ENCODE data around the gene MCCC2.
"Not testable (repeated sequence)": the region's sequence is repeated elsewhere in the genome, so short reads cannot be mapped to it uniquely, and the experiment has no call there.

The MCCC2 gene

DNA sequence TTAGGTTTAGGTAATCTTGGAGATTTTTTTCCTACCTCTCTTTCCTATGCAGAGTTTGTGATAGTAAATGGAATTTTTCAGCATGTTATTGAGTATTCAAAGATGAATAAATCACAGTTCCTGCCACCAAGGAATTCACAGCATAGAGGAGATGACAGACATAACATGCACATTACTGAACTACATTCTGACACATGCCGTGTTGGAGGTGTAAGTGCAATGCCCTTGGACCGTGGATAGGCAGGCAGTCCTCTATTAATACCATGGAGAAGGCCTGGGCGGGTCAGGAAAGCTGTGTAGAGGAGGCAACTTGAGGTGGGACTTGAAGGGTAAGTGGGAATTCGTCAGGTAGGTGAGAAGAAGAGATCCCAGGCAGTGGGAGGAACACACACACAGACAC, 43.9 kb downstream of the MCCC2 start:
- no peaks in the 10 kb centered on the region for H3K9me3 ChIP-seq (ENCODE audit: control insufficient read depth, low read length)
- H3K27me3 ChIP-seq (ENCODE audit: control insufficient read depth, insufficient read depth, low read length, poor library complexity, severe bottlenecking), result no peaks in the 10 kb centered on the region
- H3K4me3 ChIP-seq (ENCODE audit: insufficient read depth, low read depth, low read length), result no peak overlapping the region
- H3K4me1 ChIP-seq (ENCODE audit: control insufficient read depth, insufficient read depth, low read length), result no peaks in the 10 kb centered on the region
- 93 to 97% methylated on average over 4 of the region's 4 CpGs for WGBS, 2 experiments
- H3K36me3 ChIP-seq (ENCODE audit: control insufficient read depth, insufficient read depth, low read length), result no peaks in the 10 kb centered on the region
- H3K27ac ChIP-seq (ENCODE audit: insufficient read depth, low read depth, low read length, poor library complexity, severe bottlenecking), result no peak overlapping the region

DNA sequence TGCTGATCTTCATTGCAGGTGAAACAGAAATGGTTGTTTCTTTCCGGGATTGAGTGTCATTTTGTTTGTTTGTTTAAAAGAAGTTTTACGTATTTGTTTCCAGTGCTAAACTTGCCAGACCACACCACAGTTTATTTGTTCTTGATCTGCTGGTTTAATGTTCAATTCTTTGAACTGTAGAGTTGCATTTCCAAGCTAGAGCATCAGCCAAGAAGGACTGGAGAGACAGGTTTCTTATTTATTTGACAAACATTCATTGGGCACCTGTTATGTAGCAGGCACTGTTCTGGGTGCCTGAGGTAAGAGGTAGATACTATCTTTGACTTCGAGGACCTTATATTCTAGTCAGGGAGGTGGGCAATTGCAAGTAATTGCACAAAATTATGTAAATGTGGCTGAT, 45.0 kb downstream of the MCCC2 start:
- Histone ChIP-seq H3K4me3 (ENCODE audit: insufficient read depth, low read depth, low read length) (no peak overlapping the region), H3K9me3 (ENCODE audit: control insufficient read depth, low read length) (no peaks in the 10 kb centered on the region), H3K27ac (ENCODE audit: insufficient read depth, low read depth, low read length, poor library complexity, severe bottlenecking) (no peak overlapping the region), H3K4me1 (ENCODE audit: control insufficient read depth, insufficient read depth, low read length) (no peaks in the 10 kb centered on the region), H3K36me3 (ENCODE audit: control insufficient read depth, insufficient read depth, low read length) (no peaks in the 10 kb centered on the region), H3K27me3 (ENCODE audit: control insufficient read depth, insufficient read depth, low read length, poor library complexity, severe bottlenecking) (no peaks in the 10 kb centered on the region)
- 91 to 95% methylated on average over 3 of the region's 3 CpGs for WGBS, 2 experiments

DNA sequence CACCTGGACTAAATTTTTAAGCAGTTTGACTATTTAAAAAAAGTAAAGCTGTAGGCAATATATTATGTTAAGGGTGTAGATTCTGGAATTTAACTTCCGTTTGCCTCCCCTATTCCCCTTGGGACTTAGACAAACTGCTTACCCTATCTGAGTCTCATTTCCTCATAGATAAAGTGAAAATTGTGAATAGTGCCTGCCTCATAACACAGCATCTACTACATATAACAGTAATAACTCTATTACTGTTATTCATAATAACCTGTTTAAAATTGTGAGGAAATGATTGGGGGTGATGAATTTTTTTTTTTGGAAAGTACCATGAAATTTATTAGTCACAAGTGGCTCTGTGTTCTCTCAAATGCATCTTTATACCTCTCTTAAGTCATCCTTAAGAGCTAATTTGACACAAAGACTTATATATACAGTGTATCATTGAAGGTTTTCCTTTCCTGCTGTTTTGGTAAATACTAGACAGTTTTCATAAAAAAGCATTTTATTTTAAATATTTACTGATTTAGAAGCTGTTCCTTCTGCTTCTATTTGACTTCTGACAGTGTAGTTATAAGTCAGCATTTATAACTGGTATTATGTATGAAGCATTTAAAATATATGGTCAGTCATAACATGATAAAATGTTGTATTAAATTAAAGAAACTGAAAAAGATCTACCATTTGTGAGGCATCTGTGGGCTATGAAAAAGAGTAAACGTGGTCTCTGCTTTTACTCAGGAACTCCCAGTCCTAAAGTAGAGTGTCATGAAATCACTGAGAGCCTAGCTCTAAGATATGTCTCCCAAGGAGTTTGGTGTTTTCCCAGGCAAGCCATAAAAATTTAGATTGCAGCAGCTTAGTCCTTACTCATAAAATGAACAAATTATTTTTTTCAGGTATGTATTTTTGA, 46.4 kb downstream of the MCCC2 start:
- no peaks in the 10 kb centered on the region for H3K4me1 ChIP-seq (ENCODE audit: control insufficient read depth, insufficient read depth, low read length)
- H3K9me3 ChIP-seq (ENCODE audit: control insufficient read depth, low read length), result no peaks in the 10 kb centered on the region
- H3K4me3 ChIP-seq (ENCODE audit: insufficient read depth, low read depth, low read length), result no peak overlapping the region
- no peaks in the 10 kb centered on the region for H3K27me3 ChIP-seq (ENCODE audit: control insufficient read depth, insufficient read depth, low read length, poor library complexity, severe bottlenecking)
- H3K36me3 ChIP-seq (ENCODE audit: control insufficient read depth, insufficient read depth, low read length), result peaks cover 9% of the 10 kb centered on the region
- WGBS, 2 experiments, result 98 to 100% methylated on average over 1 to 2 of the region's 2 CpGs
- no peak overlapping the region for H3K27ac ChIP-seq (ENCODE audit: insufficient read depth, low read depth, low read length, poor library complexity, severe bottlenecking)

DNA sequence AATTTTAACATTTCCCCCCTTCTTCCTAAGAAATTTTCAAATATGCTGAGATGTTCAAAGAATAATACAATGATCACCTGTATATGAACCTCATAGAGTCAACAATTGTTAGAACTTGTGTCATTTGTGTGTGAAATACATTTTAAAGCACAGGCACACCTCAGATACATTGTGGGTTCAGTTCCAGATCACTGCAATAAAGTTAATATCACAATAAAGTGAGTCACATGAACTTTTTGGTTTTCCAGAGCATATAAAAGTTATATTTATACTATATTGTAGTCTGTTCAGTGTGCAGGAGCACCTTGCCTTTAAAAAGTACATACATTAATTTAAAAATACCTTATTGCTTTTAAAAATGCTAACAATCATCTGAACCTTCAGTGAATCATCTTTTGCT, 50.0 kb downstream of the MCCC2 start:
- H3K27ac ChIP-seq (ENCODE audit: insufficient read depth, low read depth, low read length, poor library complexity, severe bottlenecking), result no peak overlapping the region
- no peaks in the 10 kb centered on the region for H3K4me1 ChIP-seq (ENCODE audit: control insufficient read depth, insufficient read depth, low read length)
- H3K4me3 ChIP-seq (ENCODE audit: insufficient read depth, low read depth, low read length), result no peak overlapping the region
- H3K9me3 ChIP-seq (ENCODE audit: control insufficient read depth, low read length), result no peaks in the 10 kb centered on the region
- peaks cover 9% of the 10 kb centered on the region for H3K36me3 ChIP-seq (ENCODE audit: control insufficient read depth, insufficient read depth, low read length)
- H3K27me3 ChIP-seq (ENCODE audit: control insufficient read depth, insufficient read depth, low read length, poor library complexity, severe bottlenecking), result no peaks in the 10 kb centered on the region

DNA sequence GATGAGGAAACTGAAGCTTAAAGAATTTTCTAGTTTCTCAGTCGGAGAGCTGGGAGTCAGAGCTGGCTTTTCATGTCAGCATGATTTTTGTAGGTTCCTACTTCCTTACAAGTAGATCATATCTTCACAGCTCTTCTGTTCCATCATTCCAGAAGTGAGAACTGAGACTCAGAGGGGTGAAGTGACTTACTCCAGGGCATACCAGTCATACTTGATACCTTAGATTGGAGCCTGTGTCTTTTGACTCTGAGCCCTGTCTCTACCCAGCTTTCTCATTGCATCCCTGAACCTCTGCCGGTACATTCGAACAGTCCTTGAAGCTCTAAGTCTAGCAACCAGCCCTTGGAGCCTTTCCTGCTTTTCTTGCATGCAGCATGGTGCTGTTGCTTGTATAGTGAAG, 53.3 kb downstream of the MCCC2 start:
- WGBS, 2 experiments, result 93 to 100% methylated on average over 3 of the region's 3 CpGs
- Histone ChIP-seq H3K4me3 (ENCODE audit: insufficient read depth, low read depth, low read length) (no peak overlapping the region), H3K36me3 (ENCODE audit: control insufficient read depth, insufficient read depth, low read length) (peaks cover 9% of the 10 kb centered on the region)

DNA sequence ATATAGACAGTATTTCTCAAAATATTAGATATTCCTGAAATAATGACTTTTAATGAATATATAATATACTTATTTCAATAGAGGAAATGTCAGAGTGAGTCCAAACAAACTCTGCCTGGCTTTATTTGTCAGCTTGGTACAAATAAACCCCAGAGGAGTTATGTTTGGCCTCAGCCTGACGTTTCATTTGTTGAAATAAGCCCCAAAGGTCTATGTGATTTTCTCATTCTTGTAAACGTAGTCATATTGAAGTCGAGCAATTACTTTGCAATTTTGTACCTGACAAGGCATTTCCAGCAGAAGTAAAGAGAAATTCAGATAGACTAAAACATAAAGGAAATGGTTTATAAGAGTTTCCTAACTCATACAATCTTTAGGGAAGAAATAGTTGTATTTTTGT, 57.9 kb downstream of the MCCC2 start:
- Histone ChIP-seq H3K36me3 (ENCODE audit: control insufficient read depth, insufficient read depth, low read length) (peaks cover 11% of the 10 kb centered on the region), H3K4me3 (ENCODE audit: insufficient read depth, low read depth, low read length) (no peak overlapping the region), H3K4me1 (ENCODE audit: control insufficient read depth, insufficient read depth, low read length) (no peaks in the 10 kb centered on the region), H3K9me3 (ENCODE audit: control insufficient read depth, low read length) (no peaks in the 10 kb centered on the region), H3K27ac (ENCODE audit: insufficient read depth, low read depth, low read length, poor library complexity, severe bottlenecking) (no peak overlapping the region), H3K27me3 (ENCODE audit: control insufficient read depth, insufficient read depth, low read length, poor library complexity, severe bottlenecking) (no peaks in the 10 kb centered on the region)
- 92 to 97% methylated on average over 3 of the region's 3 CpGs for WGBS, 2 experiments

More for the DNA sequence above, 53.3 kb downstream of the MCCC2 start:
- no peak overlapping the region for H3K27ac ChIP-seq (ENCODE audit: insufficient read depth, low read depth, low read length, poor library complexity, severe bottlenecking)
- no peaks in the 10 kb centered on the region for H3K4me1 ChIP-seq (ENCODE audit: control insufficient read depth, insufficient read depth, low read length)
- H3K9me3 ChIP-seq (ENCODE audit: control insufficient read depth, low read length), result no peaks in the 10 kb centered on the region
- no peaks in the 10 kb centered on the region for H3K27me3 ChIP-seq (ENCODE audit: control insufficient read depth, insufficient read depth, low read length, poor library complexity, severe bottlenecking)

DNA sequence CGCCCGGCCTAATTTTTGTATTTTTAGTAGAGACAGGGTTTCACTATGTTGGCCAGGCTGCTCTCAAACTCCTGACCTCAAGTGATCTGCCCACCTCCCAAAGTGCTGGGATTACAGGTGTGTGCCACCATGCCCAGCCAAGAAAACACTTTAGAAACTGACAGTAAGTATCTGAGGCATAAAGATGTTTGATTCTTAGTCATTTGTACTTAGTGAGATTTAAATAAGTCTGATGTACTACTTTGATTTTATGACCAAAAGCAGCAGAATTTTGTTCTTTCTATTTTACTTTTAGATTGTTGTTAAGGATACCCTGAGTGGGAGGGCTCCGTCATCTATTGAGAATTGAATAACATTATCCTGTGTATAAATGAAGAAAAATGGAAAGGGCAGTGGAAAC, 63.8 kb downstream of the MCCC2 start:
- not testable (repeated sequence) for H3K27ac ChIP-seq (ENCODE audit: insufficient read depth, low read depth, low read length, poor library complexity, severe bottlenecking); H3K27me3 ChIP-seq (ENCODE audit: control insufficient read depth, insufficient read depth, low read length, poor library complexity, severe bottlenecking); H3K4me3 ChIP-seq (ENCODE audit: insufficient read depth, low read depth, low read length); H3K9me3 ChIP-seq (ENCODE audit: control insufficient read depth, low read length); H3K4me1 ChIP-seq (ENCODE audit: control insufficient read depth, insufficient read depth, low read length)
- WGBS, 2 experiments, result 87 to 90% methylated on average over 3 of the region's 3 CpGs
- peaks cover 17% of the 10 kb centered on the region for H3K36me3 ChIP-seq (ENCODE audit: control insufficient read depth, insufficient read depth, low read length)

DNA sequence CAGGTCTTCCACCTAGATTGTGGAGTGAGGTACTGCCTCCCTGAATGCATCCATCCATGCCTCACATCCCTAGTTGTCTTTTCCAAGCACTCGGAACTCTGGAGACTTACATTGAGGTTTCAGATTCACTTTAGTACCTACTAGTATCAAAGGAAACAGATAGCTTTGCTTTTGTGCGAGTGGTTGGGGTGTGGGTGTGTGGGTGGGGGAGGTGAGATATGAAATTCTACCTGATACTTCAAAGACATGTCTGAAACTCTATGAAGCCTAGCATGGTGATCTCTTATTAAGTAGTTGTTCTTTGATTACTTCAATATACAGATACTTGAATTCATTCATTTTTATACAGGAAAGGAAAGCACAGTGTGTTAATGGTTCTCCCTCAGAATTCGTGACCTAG, 64.4 kb downstream of the MCCC2 start:
- 100% methylated on average over 3 of the region's 3 CpGs for WGBS, 2 experiments
- no peaks in the 10 kb centered on the region for H3K27me3 ChIP-seq (ENCODE audit: control insufficient read depth, insufficient read depth, low read length, poor library complexity, severe bottlenecking)
- H3K9me3 ChIP-seq (ENCODE audit: control insufficient read depth, low read length), result no peaks in the 10 kb centered on the region
- H3K4me3 ChIP-seq (ENCODE audit: insufficient read depth, low read depth, low read length), result no peak overlapping the region
- H3K27ac ChIP-seq (ENCODE audit: insufficient read depth, low read depth, low read length, poor library complexity, severe bottlenecking), result no peak overlapping the region
- H3K36me3 ChIP-seq (ENCODE audit: control insufficient read depth, insufficient read depth, low read length), result peaks cover 17% of the 10 kb centered on the region
- no peaks in the 10 kb centered on the region for H3K4me1 ChIP-seq (ENCODE audit: control insufficient read depth, insufficient read depth, low read length)

DNA sequence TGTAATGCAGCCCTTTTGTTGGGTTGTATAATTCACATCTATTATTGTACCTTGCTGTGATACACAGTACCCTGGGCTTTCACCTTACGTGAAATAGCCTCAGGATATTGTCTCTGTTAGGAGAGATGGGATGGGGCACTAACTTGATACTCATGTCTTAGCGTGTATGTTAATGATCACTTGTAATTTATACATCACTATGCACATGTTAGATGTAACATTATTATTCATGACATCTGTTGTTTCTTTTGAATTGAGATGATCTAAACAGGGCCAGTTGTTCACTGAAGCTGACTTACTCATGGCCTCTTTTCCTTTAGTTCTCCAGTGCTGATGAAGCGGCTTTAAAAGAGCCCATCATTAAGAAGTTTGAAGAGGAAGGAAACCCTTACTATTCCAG, 65.2 kb downstream of the MCCC2 start:
- Histone ChIP-seq H3K27me3 (ENCODE audit: control insufficient read depth, insufficient read depth, low read length, poor library complexity, severe bottlenecking) (no peaks in the 10 kb centered on the region), H3K4me1 (ENCODE audit: control insufficient read depth, insufficient read depth, low read length) (no peaks in the 10 kb centered on the region), H3K4me3 (ENCODE audit: insufficient read depth, low read depth, low read length) (no peak overlapping the region), H3K27ac (ENCODE audit: insufficient read depth, low read depth, low read length, poor library complexity, severe bottlenecking) (no peak overlapping the region), H3K9me3 (ENCODE audit: control insufficient read depth, low read length) (no peaks in the 10 kb centered on the region), H3K36me3 (ENCODE audit: control insufficient read depth, insufficient read depth, low read length) (peaks cover 17% of the 10 kb centered on the region)
- WGBS, 2 experiments, result 47 to 95% methylated on average over 1 to 2 of the region's 3 CpGs

DNA sequence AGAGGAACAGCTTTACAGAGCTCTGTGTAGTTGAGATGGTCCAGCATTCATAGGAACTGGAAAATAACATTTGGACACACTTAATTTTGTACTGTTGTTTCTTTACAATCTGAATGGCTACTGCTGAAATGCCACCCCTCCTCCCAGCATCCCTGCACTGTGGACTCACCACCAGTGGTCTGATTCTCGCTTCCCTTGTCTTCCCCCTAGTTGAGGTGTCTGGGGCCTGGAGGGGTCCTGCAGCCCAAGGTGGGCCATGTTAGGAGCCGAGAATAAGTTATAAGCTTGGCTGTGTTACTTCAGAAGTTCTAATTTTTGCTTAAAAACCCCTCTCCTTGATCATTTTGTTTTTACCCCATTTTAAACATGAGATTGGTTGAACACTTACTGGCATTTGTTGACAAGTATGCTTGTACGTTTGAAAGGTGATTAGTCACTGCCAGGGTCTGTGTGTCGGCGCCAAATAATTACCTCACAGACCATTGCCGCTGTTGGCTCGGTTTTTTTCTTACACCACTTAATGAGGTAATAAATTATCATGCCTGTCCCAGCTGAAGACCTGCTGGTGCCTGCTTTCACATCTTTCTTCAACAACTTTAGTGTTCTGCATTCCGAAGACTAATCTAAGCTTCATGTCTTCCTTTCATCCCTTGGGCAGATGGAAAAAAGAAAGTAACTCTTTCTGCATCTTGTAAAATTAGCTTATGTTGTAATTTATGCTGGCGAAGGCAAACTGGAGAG, 65.8 kb downstream of the MCCC2 start:
- Histone ChIP-seq H3K36me3 (ENCODE audit: control insufficient read depth, insufficient read depth, low read length) (peaks cover 17% of the 10 kb centered on the region), H3K27me3 (ENCODE audit: control insufficient read depth, insufficient read depth, low read length, poor library complexity, severe bottlenecking) (no peaks in the 10 kb centered on the region), H3K4me1 (ENCODE audit: control insufficient read depth, insufficient read depth, low read length) (no peaks in the 10 kb centered on the region), H3K9me3 (ENCODE audit: control insufficient read depth, low read length) (no peaks in the 10 kb centered on the region), H3K27ac (ENCODE audit: insufficient read depth, low read depth, low read length, poor library complexity, severe bottlenecking) (no peak overlapping the region), H3K4me3 (ENCODE audit: insufficient read depth, low read depth, low read length) (no peak overlapping the region)
- WGBS, 2 experiments, result 80 to 82% methylated on average over 8 to 9 of the region's 9 CpGs
